Measurements from ENCODE around the gene VILL.
A peak's percentile ranks its signal among the peaks of the same experiment; 100 is the strongest.
"Not testable (repeated sequence)": the region's sequence is repeated elsewhere in the genome, so short reads cannot be mapped to it uniquely, and the experiment has no call there.

The VILL gene

DNA sequence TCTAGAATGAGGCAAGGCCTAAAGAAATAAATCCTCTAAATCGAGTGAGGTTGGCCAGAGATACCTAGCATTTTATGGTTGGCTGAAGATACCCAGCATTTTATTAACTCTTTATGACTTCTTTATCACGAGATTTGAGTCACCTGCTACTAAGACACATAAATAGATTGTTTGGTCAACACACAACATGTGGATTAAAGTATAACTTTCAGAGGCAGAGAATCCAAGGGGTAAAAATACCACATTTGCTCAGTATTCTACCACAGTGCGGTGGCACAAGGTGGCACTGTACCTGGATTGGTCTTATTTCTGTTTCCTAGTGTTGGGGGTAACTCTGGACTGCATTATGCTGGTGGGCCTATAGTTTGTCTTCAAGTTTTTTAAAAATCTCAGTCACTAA lies 27.0 kb upstream of the VILL start:
- DNase-seq (ENCODE audit: low spot score), result no peak

DNA sequence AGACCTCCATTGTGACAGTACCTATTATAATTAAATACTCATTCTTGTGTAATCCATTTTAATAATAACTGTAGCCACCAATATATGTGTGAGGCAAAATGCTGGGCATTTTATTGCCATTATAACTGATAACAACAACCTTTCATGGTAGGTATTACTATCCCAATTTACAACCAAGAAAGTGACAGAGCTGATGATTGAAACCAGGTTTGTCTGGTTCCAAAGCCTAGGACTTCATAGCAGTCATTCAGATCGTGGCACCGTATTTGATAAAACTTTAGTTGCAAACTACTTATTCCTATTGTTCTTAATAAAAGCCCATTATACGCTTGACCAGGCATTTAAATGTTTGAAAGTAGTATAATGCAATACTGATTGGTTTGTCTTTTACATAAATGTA lies 26.4 kb upstream of the VILL start:
- DNase-seq (ENCODE audit: low spot score), result no peak

DNA sequence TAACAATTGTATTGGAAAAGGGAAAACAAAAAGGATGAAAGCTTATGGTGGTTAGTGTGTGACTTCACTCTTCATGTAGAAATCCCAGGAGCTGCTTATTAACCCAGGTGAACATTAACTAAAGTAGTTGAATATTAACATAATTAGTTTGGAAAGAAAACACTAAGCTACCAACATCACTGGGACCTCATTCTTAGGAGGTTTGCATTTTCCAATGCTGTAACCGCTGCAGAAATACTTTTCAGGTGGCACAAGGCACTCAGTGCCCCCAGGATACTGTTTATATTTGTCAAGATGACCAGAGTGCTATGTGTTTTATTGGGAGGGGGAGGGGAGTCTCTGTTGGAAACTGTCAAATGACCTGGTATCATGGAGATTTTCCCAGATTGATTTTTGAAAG lies 25.9 kb upstream of the VILL start:
- DNase-seq (ENCODE audit: low spot score), result peak; percentile 43

DNA sequence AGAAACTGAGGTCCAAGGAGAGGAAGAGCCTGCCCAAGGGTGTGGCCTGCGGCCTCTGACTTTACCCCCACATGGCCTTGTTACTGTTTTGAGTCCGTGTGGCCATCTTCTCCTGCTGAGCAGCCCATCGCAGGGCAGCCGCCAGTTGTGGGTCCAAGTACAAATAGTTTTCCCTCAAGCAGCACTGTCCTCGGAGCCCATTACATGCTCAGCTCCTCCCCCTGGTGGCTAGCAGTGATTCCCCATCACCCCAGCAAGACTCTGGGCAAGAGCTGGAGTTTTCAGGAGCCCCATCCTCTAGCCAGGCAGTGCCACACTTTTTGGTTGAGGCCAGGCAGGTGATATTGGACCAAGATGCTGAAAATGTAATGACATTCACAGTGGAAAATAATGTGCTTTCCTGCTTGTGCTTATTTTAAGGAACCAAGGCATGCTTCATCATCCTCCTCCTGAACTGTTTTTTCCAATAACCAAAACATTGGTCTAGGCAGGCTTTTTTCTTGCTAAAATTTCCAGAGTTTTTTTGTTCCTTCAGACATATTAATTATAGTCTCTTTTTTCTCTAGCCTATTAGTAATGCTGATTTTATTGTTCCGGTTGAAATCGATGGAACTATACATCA lies 23.2 kb upstream of the VILL start:
- peak; percentile 62 for DNase-seq (ENCODE audit: low spot score)

DNA sequence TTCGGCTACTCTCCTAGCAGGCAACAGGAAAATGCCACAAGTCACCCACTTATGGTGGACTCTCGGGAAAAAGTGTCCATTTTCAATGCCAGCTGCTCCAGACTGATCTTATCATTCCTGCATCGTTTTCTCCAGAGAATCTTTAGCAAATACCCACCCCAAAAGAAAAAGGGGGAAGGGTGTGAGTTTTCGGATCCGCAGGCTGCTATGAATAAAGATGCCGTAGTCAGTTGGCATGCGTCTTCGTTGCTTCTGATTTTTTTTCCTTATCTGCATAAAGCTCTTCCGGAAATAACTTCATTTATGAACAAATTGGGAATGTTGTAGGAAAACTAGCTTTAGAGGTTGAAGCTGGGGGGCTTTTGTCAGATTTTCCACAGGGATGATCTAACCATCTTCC lies 22.4 kb upstream of the VILL start:
- DNase-seq (ENCODE audit: low spot score), result no peak

DNA sequence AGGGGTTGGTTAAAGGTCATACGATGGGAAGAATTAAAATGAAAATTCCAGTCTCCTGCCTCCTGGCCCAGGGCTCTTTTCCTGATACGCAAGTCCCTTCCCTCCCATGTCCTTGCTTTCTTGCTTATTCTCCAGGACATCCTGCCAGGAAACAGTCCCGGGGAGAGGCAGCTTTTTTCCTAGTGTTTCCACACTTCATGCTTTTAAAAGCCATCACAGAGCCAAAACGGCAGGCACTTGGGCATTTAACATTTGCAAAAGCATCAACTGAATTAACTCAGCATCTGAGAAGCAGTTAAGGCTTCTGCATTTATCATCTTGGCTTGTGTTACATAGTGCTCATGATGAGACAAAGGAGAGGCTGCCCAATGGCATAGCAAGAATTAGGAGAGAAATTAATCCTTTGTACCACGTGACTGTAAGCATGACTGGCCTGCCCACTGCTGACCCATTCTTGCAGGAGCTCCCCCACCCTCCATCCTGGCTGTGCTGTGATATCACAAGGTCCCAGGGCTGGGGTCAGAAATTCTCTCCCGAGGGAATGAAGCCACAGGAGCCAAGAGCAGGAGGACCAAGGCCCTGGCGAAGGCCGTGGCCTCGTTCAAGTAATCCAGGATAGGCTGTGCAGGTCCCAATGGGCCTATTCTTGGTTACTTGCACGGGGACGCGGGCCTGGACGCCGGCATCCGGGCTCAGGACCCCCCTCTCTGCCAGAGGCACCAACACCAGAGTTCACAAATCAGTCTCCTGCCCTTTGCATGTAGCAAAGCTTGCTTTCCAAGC lies 21.6 kb upstream of the VILL start:
- no peak for DNase-seq (ENCODE audit: low spot score)

DNA sequence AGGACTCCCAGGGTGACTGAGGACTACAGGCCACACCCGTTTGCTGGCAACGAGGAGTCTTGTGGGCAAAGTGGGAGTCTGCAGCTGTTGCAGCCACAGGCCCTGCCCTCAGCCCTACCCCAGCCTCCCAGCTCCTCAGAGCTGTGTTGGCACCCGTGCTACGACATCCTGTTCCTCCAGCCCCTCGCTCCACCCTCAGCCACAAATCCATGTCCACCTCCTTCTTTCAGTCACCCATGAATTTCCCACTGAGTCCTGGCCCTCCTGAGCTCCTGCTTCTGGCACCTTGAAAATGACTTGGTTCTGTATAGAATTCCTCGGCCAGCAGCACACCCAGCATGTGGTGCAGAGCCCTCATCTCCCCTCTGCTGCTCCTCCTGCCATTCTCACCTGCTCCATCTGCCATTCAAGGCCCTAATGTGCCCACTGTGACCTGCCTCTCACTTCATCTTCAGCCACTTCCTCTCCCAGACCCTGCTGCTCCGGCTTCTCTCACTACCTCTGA lies 20.9 kb upstream of the VILL start:
- DNase-seq (ENCODE audit: low spot score), result no peak

DNA sequence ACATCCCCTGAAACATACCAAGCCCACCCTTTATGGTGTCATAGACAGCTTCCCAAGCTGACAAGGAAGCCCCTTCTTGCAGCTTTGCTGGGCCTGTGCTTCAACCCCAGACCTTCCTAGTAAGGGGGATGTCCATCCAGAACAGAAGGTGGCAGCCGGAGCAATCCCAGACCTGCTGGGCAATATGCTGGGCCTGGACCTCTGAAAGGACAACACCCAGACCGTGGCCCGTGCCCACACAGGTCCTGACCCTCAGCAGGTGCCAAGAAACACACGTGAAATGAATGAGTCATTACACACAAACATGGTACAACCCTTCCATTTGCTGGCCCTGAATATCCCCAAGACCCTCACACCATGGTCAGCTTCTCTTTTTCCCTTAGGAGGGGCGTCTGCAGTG lies 19.8 kb upstream of the VILL start:
- DNase-seq (ENCODE audit: low spot score), result no peak

DNA sequence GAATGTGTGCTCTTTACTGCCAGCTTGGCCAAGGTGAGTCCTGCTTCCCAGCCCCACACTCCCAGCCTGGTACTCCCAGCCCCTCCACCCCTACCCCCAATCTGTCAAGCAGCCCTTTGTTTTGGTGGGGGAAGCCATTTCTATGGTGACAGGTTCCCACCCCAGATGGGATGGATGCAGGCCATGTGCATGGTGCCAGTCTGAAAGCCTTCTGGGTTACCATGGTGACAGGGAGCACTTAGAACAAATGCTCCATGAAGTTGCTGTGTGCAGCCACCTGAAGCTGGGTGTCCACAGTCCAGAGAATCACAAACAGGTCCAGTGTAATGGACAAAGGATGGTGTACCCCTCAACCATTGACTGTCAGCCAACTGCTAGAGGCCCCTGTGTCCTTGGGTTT lies 19.1 kb upstream of the VILL start:
- no peak for DNase-seq (ENCODE audit: low spot score)

DNA sequence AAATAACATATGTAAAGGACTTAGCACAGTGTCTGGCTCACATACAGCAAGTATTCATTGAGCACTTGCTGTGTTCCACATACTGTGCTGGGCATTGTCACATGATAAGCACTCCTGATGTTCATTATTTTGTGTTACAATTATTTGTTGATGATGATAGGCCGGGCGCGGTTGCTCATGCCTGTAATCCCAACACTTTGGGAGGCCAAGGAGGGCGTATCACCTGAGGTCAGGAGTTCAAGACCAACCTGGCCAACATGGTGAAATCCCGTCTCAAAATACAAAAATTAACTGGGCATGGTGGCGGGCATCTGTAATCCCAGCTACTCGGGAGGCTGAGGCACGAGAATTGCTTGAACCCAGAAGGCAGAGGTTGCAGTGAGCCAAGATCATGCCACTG lies 18.5 kb upstream of the VILL start:
- not testable (repeated sequence) for DNase-seq (ENCODE audit: low spot score)

DNA sequence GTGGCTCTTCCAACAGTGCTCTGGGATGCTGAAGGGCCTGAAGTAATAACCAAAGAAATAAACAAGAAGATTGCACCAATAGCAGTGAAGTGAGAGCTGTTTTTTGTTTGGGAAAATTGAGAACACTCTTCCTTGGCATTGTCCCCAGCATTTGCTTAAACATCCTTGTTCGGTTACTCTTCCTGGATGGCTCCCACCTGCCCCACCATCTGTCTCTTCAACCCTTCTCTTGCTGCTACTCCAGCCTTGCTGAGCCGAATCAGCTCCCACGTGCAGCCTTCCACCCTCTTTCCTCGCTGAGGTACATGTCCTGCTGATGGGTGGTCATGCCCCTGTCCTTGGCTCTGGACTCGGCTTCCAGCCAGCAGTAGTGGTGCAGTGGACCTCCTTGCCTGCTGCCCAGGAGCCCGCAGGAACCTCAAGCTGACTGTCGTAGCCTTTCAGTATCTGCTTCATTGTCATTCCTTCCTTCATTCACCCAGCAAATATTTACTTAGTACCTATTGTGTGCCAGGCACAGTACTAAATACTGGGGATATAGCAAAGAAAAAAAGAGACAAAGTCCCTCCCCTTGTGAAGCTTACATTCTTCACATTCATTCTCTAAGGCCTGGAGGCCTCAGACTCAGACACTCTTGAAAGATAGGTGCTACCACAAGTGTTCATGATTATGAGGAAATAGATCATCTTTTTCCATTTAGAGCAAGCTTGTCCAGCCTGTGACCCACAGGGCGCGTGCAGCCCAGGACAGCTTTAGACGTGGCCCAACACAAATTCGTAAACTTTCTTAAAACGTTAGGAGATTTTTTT lies 17.1 kb upstream of the VILL start:
- no peak for DNase-seq (ENCODE audit: low spot score)

DNA sequence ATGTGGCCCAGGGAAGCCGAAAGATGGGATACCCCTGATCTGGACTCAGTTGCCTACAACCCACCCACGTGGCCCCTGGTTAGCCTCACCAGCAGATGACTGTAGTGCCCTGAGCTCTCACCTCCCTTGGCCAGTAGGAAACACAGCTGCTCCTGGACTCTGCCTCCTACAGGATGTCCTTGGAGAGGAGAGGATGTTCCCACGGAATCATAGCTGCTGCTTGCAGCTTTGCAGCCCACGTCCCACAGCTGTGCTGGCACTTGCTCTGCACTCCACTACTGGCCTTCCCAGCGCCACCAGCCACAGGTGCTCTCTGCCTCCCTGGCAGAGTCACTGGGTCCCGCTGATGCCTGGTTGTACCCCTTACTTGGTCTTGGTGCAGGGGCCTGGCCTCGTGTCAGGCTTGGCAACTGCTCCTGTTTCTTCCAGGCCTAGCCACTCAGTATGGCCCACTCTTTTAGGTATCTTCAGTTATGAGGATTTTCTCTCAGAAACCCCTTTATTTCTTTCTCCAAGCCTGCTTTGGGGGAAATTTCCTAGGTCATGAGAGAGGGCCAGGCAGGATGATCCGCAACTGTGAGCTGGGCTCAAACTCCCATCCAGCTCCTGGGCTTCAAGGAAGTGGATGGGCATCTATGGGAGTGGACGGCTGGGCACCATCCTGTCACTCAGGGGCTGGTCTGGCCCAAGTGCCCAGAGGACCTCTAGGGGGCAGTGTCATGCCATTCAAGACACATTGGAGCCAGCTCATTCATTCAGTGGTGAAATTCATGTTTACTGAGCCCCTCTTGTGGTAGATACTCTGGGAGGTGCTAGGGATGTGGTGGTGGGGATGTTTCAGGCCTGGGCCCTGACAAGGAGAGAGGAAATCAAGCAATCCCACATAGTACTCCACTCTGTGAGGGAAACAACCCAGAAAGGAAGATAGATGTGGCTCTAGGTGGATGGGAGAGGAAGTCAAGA lies 16.2 kb upstream of the VILL start:
- peak; percentile 45 for DNase-seq (ENCODE audit: low spot score)

DNA sequence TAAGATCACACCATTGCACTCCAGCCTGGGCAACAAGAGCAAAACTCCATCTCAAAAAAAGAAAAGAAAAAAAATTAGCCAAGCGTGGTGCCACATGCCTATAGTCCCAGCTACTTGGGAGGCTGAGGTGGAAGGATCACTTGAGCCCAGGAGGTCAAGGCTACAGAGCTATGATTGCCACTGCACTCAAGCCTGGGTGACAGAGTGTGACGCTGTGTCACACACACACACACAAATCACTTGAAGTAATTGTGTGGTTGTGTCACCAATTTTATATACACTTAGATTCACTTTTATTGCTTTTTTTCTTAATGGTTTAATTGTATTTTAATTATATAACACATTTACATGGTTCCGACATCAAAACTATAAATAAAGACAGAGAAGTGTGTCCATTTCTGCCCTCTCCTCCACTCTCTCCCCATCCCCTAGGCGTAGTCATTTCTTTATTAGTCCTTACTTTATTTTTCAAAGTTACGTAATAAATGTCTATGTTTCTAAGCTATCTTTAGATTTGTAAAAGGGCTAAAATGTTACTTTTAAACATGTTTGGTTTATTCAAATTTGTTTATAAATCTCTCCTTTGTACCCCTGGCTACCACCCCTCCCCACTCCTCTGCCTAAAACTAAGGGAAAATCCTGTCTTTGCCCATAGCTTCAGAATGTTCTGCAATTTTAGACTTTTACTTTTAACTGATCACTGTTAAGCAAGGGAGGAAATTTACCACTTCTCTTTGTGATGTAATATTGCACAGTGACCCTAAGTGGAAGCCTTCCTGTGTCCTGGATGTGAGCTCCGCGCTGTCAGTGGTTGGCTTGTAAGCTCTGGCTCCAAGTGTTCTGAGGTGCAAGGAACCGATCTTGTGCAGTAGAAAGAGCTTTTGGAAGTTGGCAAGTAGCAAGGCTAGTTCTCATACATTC lies 10.8 kb upstream of the VILL start:
- DNase-seq (ENCODE audit: low spot score), result no peak

DNA sequence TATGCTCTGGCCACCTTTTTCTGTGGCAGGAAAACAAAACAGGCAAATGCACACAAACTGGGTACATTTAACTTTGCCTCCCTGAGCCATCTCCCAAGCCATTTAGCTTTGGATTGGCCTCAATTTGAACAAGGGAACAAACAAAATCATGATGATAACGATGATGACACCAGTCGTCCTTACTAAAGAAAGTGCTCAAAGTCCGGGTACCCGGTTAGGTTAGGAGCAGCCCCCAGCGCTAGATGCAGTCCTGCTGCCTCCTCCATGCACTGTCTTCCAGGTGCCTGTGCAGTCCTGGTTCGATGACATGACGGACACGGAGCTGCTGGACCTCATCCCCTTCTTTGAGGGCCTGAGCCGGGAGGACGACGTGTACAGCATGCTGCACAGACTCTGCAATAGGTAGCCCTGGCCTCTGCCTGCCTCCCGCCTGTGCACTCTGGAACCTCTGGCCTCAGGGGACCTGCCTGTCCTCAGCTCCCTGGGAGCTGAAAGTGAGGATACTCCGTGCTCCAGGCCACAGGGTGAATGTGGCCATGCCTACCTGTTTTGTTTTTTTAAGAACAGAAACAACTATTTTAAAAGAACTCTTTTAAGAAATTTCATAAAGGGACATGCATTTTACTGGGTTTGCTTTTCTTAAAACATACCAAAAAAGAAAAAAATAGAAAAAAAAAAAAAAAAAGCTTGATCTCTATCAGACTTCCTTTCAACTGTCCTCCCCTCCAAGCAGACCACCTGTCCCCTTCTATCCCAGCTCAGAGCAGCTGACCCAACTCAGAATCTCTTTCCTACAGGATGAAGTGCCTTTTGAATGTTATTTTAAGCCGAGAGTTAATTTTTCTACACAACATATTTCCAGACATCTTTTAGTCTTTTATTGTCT lies 9.9 kb upstream of the VILL start:
- DNase-seq (ENCODE audit: low spot score), result no peak

DNA sequence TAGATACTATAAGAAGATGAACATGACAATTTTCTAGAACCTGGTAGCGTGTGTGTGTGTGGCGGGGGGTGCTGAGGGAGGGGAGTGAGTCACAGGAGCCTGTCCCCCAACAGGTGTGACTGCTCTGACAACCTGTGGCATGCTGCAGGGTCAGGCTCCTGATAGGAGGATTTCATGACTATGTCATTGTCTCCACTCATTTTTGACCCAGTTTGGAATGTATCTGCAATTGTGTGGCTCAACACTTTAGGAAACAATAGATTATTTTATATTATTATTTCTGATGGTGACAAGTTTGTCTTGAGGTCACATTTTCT lies 9.3 kb upstream of the VILL start:
- DNase-seq (ENCODE audit: low spot score), result no peak

DNA sequence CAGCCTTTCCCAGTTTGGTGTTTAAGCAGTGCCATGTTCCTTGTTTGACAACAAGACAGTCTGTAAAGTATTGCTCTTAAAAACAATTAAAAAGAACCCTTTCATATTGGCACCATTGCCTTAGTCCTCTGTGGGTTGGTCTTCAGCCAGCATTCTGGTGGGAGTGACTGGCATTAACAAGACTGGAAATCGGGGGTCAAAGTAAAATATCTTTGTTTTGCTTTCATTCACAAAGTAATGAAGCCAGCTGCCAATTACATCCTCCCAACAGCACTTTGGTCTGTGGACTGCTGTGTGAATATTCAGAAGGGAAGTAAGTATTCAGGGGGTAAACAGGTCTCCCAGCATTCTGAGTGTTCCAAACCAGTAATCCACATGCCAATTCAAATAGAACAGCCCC lies 8.3 kb upstream of the VILL start:
- DNase-seq (ENCODE audit: low spot score), result no peak

DNA sequence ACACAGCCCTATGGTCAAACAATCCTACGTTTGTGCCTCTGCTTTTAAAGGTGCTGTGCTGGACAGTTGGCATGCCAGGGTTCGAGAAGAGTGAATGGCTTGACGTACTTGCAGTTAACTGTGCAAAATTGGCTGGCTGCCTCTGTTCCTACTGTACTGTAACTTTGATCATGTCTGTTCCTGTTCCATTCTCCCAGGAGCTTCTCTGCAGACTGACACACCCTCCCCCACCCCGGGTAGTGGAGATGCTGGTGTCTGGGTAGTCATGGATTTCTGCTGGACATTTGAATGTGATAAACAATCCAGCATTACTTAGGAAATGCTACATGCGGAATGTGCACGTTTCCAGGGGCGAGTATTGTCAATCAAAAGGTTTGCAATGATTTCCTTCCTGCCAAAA lies 6.5 kb upstream of the VILL start:
- no peak for DNase-seq (ENCODE audit: low spot score)

DNA sequence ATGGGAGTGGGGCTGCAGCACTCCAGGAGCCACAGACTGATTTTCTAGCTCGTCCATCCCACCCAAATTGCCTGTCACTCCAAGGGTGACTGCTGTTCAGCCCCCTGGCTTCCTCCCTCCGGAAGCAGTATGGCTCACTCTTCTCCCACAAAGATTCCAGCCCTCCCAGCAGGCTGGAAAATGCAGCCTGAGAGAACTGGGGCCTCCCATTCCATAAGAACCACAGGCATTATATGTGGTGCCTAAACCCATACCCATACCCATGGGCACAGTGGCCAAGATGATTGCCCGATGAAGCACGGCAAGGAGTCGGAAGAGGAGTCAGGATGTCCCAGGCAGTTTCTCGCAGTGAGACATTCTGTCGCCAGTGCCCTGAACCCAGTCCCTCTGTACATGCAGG lies 6.0 kb upstream of the VILL start:
- DNase-seq (ENCODE audit: low spot score), result no peak

DNA sequence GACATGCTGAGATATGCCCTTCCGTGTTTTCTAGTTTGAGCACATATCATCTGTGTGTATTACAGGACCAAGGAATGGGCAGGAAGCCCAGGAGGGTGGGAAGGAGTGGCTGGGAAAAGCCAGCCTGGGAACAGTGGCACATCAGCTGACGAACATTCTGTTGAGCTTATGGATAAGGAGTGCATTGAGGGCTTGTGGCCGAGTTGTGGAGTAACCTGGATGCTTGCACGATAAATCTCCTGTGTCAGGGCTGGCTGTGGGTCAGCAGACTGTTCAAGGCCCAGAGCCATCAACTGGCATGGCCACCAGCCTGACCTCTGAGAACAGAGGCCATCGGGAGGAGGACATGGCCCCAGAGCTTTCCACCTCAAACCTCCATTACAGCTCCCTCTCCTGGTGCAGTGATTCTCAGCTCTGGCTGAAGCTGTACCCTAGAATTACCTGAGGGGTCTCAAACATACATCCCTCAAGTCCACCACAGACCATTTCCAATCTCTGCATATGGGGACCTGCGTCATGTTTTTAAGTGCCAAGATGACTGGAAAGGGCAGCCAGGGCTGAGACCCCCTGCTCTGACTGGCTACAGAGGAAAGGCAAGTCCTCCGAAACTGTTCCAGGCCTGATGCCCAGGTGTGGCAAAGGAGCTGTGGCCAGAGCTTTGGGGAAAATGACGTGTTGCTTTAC lies 4.8 kb upstream of the VILL start:
- DNase-seq (ENCODE audit: low spot score), result no peak
